HCT116 (cell line): ENCODE data around the gene EFNB2.

Experiments
- ATF3 ChIP-seq: IDR thresholded peaks from 2 replicates; pipeline ENCODE4 v1.6.1; 2012
- CTCF ChIP-seq, 3 experiments: fragments of 200-600 bp in 1 of 3; sonication (generic) in 1 of 3; IDR thresholded peaks in 2 of 3; conservative IDR thresholded peaks in 1 of 3; 2 replicates each; pipeline ENCODE4 v1.5.1; 2012 to 2017; ENCODE audit warnings: low read depth in 2 of 3, low read length in 2 of 3, antibody characterized with exemption in 1 of 3, borderline replicate concordance in 1 of 3, control low read depth in 1 of 3, mild to moderate bottlenecking in 1 of 3, mixed read lengths in 1 of 3, mixed run types in 1 of 3, moderate library complexity in 1 of 3; ENCODE audit not compliant: insufficient read depth in 1 of 3
- EZH2phosphoT487 ChIP-seq: fragments of 200-600 bp; IDR thresholded peaks from 2 replicates; pipeline ENCODE4 v1.6.1; 2018; ENCODE audit warnings: antibody characterized with exemption, borderline replicate concordance
- MAX ChIP-seq: IDR thresholded peaks from 2 replicates; pipeline ENCODE4 v1.6.1; 2012
- POLR2A ChIP-seq: IDR thresholded peaks from 2 replicates; pipeline ENCODE4 v1.7.0; 2011; ENCODE audit warnings: borderline replicate concordance; ENCODE audit not compliant: insufficient read depth, insufficient read length; ENCODE audit errors: extremely low read depth
- POLR2AphosphoS5 ChIP-seq: IDR thresholded peaks from 2 replicates; pipeline ENCODE4 v1.6.1; 2011; ENCODE audit warnings: mild to moderate bottlenecking, low read depth, low read length, moderate library complexity
- SIN3A ChIP-seq: IDR thresholded peaks from 2 replicates; pipeline ENCODE4 v1.6.1; 2012; ENCODE audit warnings: low read depth
- SP1 ChIP-seq: IDR thresholded peaks from 2 replicates; pipeline ENCODE4 v1.6.1; 2012; ENCODE audit warnings: low read depth
- YY1 ChIP-seq: IDR thresholded peaks from 2 replicates; pipeline ENCODE4 v1.6.1; 2011; ENCODE audit warnings: low read length, low read depth, moderate library complexity, mild to moderate bottlenecking; ENCODE audit not compliant: insufficient replicate concordance; ENCODE audit errors: extremely low read depth

GRCh38 chr13:106492588-106493475 is 42.6 kb downstream of the EFNB2 start:
- no peak for TF ChIP-seq CTCF (IDR thresholded peaks at IDR 0.05 in 2 of 3, conservative IDR thresholded peaks at IDR 0.05 in 1 of 3; ENCODE audit: borderline replicate concordance in 1 of 3, insufficient read depth in 1 of 3, low read depth in 2 of 3, low read length in 2 of 3)
- TF ChIP-seq POLR2A, result no peak
- TF ChIP-seq POLR2AphosphoS5, result no peak
- TF ChIP-seq MAX, result no peak
- TF ChIP-seq ATF3, result no peak
- no peak for TF ChIP-seq YY1
- no peak for TF ChIP-seq SIN3A
- TF ChIP-seq EZH2phosphoT487, result no peak
- TF ChIP-seq SP1, result no peak
